ENCODE data around the gene HPSE2.

- TF ChIP-seq CHD2 (IDR thresholded peaks at IDR 0.05; ENCODE audit: low read length) (no peak), CTBP2 (IDR thresholded peaks at IDR 0.05; ENCODE audit: borderline replicate concordance, insufficient read depth, insufficient read length, low read length) (no peak), EP300 (IDR thresholded peaks at IDR 0.05; ENCODE audit: borderline replicate concordance in 1 of 2, low read depth in 2 of 2, low read length in 2 of 2) (no peak), EZH2 (IDR thresholded peaks at IDR 0.05; ENCODE audit: low read depth, low read length, severe bottlenecking) (no peak), JUN (IDR thresholded peaks at IDR 0.05; ENCODE audit: low read depth, low read length) (no peak), CTCF (IDR thresholded peaks at IDR 0.05; ENCODE audit: control extremely low read depth in 1 of 3, insufficient read depth in 1 of 3, low read depth in 1 of 3, low read length in 3 of 3) (no peak), MAX (IDR thresholded peaks at IDR 0.05) (no peak), SRF (IDR thresholded peaks at IDR 0.05; ENCODE audit: low read depth, low read length) (no peak), POLR2A (IDR thresholded peaks at IDR 0.05; ENCODE audit: control extremely low read depth in 1 of 2, low read depth in 2 of 2, low read length in 2 of 2) (no peak), POLR2AphosphoS5 (IDR thresholded peaks at IDR 0.05; ENCODE audit: low read depth, low read length) (no peak), POU5F1 (IDR thresholded peaks at IDR 0.05; ENCODE audit: low read depth, low read length) (no peak), TEAD4 (IDR thresholded peaks at IDR 0.05; ENCODE audit: low read depth, low read length) (no peak)
Measured at GRCh38 chr10:98429320-98430072, 806.2 kb downstream of the HPSE2 start.

Measured in H1 (cell line).